ENCODE results near the gene ST7.

The ST7 gene

GRCh38 chr7:117041822-117042221 lies 88.5 kb downstream of the ST7 start:
- no peak overlapping the region for H3K4me3 ChIP-seq (ENCODE audit: low read depth, low read length)
- no peak for TF ChIP-seq CTCF (IDR thresholded peaks at IDR 0.05; ENCODE audit: borderline replicate concordance, insufficient read depth, low read depth, low read length)

GRCh38 chr7:117043108-117043825 lies 90.0 kb downstream of the ST7 start:
- no peak overlapping the region for H3K4me3 ChIP-seq (ENCODE audit: low read depth, low read length)
- no peak for TF ChIP-seq CTCF (IDR thresholded peaks at IDR 0.05; ENCODE audit: borderline replicate concordance, insufficient read depth, low read depth, low read length)

- no peak for TF ChIP-seq CTCF (IDR thresholded peaks at IDR 0.05; ENCODE audit: borderline replicate concordance, insufficient read depth, low read depth, low read length)
- no peak overlapping the region for H3K4me3 ChIP-seq (ENCODE audit: low read depth, low read length)
These were observed 91.4 kb downstream of the ST7 start for GRCh38 chr7:117044664-117045063.

GRCh38 chr7:117045927-117046710 lies 92.8 kb downstream of the ST7 start:
- TF ChIP-seq CTCF (IDR thresholded peaks at IDR 0.05; ENCODE audit: borderline replicate concordance, insufficient read depth, low read depth, low read length) = no peak
- H3K4me3 ChIP-seq (ENCODE audit: low read depth, low read length) = no peak overlapping the region

- H3K4me3 ChIP-seq (ENCODE audit: low read depth, low read length) = no peak overlapping the region
- no peak for TF ChIP-seq CTCF (IDR thresholded peaks at IDR 0.05; ENCODE audit: borderline replicate concordance, insufficient read depth, low read depth, low read length)
These were observed 94.2 kb downstream of the ST7 start for GRCh38 chr7:117047496-117047895.

GRCh38 chr7:117048114-117048866 lies 95.0 kb downstream of the ST7 start:
- no peak overlapping the region for H3K4me3 ChIP-seq (ENCODE audit: low read depth, low read length)
- no peak for TF ChIP-seq CTCF (IDR thresholded peaks at IDR 0.05; ENCODE audit: borderline replicate concordance, insufficient read depth, low read depth, low read length)
